ENCODE data around the gene NAALADL2. TPM values are rescaled to one million over a fixed set of nuclear protein-coding genes. Genes with fewer than 3 reads are reported as not detected.

NAALADL2 gene
- total RNA-seq, 1 experiment from 2014 or later: 1.0 TPM

DNA sequence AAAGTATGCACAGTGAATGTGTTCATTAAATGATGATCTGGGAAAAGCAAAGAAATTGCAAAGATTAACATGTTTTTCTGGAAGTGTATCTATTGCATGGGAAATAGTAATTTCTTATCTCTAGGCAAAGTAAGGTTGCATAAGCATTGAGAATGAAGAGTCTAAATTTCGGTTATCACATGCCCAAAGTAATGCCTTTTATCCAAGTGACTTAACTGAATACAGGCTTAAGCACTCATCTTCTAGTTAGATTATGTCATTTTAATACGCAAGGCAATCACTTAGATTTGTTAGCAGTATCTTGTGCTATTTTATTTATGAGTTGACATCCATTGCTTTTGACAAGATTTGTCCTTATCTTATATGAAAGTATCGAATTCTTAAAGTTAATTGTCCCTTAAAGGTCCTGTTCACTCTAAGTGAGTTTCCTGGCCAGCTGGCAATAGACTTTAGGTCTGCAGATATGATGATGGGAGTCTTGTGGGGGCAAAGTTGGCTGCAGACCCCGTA is 100.5 kb downstream of the NAALADL2 start:
- no peak for DNase-seq (ENCODE audit: extremely low read depth, low read depth)

GRCh38 chr3:174960898-174961297 is 101.8 kb downstream of the NAALADL2 start:
- DNase-seq (ENCODE audit: extremely low read depth, low read depth): no peak

GRCh38 chr3:174973465-174973864 is 114.3 kb downstream of the NAALADL2 start:
- DNase-seq (ENCODE audit: extremely low read depth, low read depth): no peak

GRCh38 chr3:174986685-174987084 is 127.6 kb downstream of the NAALADL2 start:
- no peak for DNase-seq (ENCODE audit: extremely low read depth, low read depth)

GRCh38 chr3:175001091-175001490 is 142.0 kb downstream of the NAALADL2 start:
- no peak for DNase-seq (ENCODE audit: extremely low read depth, low read depth)

DNA sequence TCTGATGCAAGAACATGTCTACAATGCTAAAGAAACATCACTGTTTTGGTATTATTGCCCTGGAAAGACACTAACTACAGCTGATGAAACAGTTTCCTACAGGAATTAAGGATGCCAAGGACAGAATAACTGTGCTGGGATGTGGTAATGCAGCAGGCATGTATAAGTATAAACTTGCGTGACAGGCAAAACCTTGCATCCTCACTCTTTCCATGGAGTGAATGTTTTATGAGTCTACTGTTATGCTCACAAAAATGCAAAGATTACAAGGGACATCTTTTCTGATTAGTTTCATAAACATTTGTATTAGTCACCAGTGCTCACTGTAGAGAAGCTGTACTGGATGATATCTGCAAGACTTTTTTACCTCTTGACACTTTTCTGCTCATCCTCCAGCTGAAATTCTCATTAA is 143.6 kb downstream of the NAALADL2 start:
- DNase-seq (ENCODE audit: extremely low read depth, low read depth): no peak

DNA sequence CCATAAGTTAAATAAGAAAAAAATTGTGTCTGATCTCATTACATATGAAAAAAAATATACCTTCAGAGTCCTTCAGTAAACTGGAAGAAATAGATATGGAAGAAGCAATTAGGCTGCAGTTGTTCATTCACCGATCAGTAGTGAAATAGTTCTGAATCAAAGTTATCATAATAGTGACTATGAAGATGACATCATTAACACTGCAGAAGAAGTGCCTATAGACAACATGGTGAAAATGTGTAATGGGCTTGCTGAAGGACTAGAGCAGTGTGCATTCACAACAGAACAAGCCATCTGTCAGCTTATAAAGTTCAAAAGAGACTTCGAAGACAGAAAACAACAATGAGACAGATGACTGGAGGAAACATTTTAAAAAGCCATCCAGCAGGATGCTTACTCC is 144.5 kb downstream of the NAALADL2 start:
- DNase-seq (ENCODE audit: extremely low read depth, low read depth): no peak

DNA sequence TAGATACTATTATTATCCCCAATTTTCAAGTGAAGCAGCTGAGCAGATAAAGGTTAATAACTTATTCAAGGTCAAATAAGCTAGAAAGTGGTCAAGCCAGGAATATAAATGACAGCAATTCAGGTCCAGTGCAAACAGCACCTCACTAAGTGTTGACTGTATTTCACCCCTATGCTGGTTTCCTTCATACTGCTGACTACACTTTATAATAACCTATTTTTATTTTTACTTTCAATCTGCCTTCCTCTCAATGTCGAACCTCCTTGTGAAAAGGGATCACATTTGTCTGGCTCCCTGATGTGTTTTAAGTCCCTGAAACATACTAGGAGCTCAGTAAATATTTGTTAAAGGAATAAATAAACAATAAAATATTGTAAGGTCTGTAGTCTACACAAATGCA is 146.1 kb downstream of the NAALADL2 start:
- no peak for DNase-seq (ENCODE audit: extremely low read depth, low read depth)

DNA sequence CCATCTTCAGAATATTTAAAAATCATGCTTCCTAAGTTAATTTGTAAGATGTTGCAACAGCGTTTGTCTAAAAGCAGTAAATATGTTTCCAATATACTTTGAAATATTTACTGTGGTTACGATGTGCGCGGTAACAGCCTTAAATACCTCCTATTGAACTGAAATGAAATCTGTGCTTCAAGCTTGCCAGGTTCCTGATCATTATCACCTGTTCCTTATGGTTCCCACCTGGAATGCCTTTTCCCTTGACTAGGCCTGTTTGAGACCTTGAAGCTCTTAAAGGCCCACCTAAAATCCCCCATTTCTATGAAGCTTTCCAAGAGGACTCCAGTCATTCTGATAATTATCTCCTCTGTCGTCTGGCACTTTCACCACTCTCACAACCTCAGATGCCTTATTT is 146.7 kb downstream of the NAALADL2 start:
- DNase-seq (ENCODE audit: extremely low read depth, low read depth): no peak

- no peak for DNase-seq (ENCODE audit: extremely low read depth, low read depth)
Observed at GRCh38 chr3:175007306-175007705, 148.2 kb downstream of the NAALADL2 start.

GRCh38 chr3:175009295-175009694 is 150.2 kb downstream of the NAALADL2 start:
- DNase-seq (ENCODE audit: extremely low read depth, low read depth): no peak

- no peak for DNase-seq (ENCODE audit: extremely low read depth, low read depth)
Observed at GRCh38 chr3:175015056-175015635, 156.0 kb downstream of the NAALADL2 start.

DNA sequence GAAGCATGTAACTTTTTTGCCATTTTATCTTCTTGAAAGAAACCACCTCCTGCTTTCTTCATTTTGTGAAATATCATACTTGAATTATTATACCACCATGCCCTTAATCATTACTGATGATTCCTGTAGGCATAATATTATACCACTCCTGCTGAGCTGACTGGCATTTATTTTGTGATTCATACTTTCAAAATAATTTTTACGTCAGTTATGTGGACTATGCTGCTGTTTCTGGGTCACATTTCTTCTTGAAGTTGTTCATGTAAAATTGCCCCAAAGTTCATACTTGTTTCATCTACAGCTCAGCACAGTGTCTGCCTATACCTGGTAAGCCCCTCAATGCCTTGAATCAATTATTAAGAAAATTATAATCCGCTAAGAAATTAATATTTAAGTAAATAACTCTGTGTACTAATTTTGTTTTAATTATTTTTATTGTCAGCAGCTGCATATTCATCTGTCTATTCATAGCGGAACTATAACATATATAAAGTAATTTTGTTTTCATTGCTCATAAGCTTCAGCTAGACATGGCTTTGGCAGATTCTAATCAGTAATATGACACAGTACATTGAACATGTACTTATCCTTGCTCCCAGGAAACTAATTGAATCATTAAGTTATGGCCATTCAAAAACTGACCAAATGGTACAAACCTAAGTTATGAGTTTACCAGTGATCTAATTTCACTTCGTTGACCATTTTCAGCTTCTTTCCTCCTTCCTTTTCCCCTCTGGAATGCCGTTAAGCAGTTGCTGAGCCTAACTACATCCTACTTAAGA is 160.0 kb downstream of the NAALADL2 start:
- no peak for DNase-seq (ENCODE audit: extremely low read depth, low read depth)

GRCh38 chr3:175020101-175020500 is 161.0 kb downstream of the NAALADL2 start:
- DNase-seq (ENCODE audit: extremely low read depth, low read depth): no peak

DNA sequence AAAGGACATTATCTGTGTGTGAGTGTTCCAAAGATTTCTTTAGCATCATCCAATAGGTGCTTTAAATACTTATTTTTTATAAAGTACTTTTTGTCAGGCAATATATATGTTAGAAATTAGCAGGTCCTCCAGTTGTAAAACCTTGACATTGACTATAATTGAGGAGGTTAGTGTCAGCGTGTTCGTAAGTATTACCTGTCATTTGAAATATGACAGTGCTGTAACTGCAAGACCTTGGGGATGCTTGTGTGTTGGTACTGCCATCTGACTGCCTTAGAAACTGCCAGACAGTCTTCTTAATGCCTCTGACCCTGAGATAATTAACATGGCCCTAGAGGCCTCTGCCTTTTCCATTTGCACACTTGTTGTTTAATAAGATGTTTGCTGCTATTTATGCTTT is 170.7 kb downstream of the NAALADL2 start:
- DNase-seq (ENCODE audit: extremely low read depth, low read depth): no peak

DNA sequence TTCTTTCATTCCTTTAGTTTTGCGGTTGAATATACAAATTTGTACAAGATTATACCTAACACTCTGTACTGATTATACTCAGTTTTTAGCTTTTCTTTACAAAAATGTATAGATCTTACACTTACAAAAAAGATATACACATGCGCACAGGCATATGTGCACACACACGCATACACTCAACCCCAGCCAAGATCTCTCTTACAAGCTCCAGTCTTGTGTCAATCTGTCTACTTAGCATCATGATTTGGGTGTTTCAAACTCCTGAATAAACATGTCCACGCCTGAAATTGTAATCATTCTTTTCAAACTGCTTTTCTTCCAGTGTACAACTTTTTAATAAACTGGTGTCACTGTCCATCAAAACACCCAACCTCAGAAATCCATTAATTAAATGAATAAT is 180.7 kb downstream of the NAALADL2 start:
- DNase-seq (ENCODE audit: extremely low read depth, low read depth): no peak

GRCh38 chr3:175041369-175041768 is 182.2 kb downstream of the NAALADL2 start:
- no peak for DNase-seq (ENCODE audit: extremely low read depth, low read depth)

GRCh38 chr3:175046601-175047000 is 187.5 kb downstream of the NAALADL2 start:
- DNase-seq (ENCODE audit: extremely low read depth, low read depth): no peak

- DNase-seq (ENCODE audit: extremely low read depth, low read depth): no peak
Observed at GRCh38 chr3:175047786-175048185, 188.7 kb downstream of the NAALADL2 start.

GRCh38 chr3:175057401-175057800 is 198.3 kb downstream of the NAALADL2 start:
- DNase-seq (ENCODE audit: extremely low read depth, low read depth): no peak

DNA sequence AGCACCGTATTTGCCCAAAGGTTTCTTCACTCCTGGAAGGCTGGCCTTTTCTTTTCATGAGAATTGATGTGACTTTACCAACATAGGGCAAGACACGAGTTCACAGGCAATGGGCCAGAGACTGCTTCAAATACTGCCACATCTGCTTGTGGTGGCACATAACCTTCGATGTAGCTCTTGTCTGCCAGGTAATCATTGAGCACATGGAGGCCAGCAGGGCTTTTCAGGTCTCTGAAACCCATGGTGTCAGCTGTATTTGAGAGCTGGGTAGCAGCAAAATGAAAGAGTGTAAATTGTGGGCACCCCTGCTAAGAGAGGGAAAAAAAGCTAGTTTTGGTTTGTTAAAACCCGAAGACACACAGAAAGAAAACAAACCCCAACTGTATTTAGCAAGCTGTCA is 200.7 kb downstream of the NAALADL2 start:
- no peak for DNase-seq (ENCODE audit: extremely low read depth, low read depth)

GRCh38 chr3:175065497-175065896 is 206.4 kb downstream of the NAALADL2 start:
- no peak for DNase-seq (ENCODE audit: extremely low read depth, low read depth)

Data from NCI-H460 (cell line).